HCT116 (cell line): Measurements from ENCODE around the gene SORL1. TPM values are rescaled to one million over a fixed set of nuclear protein-coding genes. Genes with fewer than 3 reads are reported as not detected.

Source experiments
- ATAC-seq: fragments of 200-7000 bp; cut with Tn5 transposase; 2 replicates; pipeline ENCODE4 v1.9.1; 2020; ENCODE audit warnings: mild to moderate bottlenecking, moderate library complexity
- BruUV-seq: library from RNA; stranded (reverse); fragments of 400-500 nt; replicated peaks from 2 replicates; lab custom pipeline; 2021; lab: Mats Ljungman, UMichigan
- CTCF ChIA-PET: fragments of 300-600 bp; sonication (Branson Sonifier 250); formaldehyde crosslinking; loops from one replicate; lab custom pipeline; 2021; ENCODE audit warnings: antibody characterized with exemption; lab: Charles Lee
- POLR2A ChIA-PET: fragments of 300-600, 350-600 bp; sonication (Branson Sonifier 250); formaldehyde crosslinking; loops from one replicate; lab custom pipeline; 2021; ENCODE audit warnings: antibody characterized with exemption; lab: Charles Lee
- RAD21 ChIA-PET, 2 experiments: fragments of 300-600 bp; sonication (Branson Sonifier 250); formaldehyde crosslinking; loops; one replicate each; lab custom pipeline; 2023; ENCODE audit warnings: low total read pairs in 2 of 2; ENCODE audit not compliant: uncharacterized antibody in 2 of 2, unreplicated experiment in 2 of 2, low non-redundant PET in 1 of 2; lab: Charles Lee
- DNase-seq: peaks from one replicate; pipeline ENCODE4 v3.0.0-alpha.2; 2010; ENCODE audit warnings: low read depth, low spot score
- H2AFZ ChIP-seq: fragments of 200-600 bp; shearing (Covaris generic), sonication (generic); 2 replicates; pipeline ENCODE4 v1.6.1; 2017; ENCODE audit warnings: low read depth, mixed run types, mixed read lengths, antibody characterized with exemption, low read length; ENCODE audit not compliant: poor library complexity, severe bottlenecking
- H3K27ac ChIP-seq: 2 replicates; pipeline ENCODE4 v1.5.1; 2012; ENCODE audit warnings: low read depth, low read length
- H3K27me3 ChIP-seq: fragments of 200-600 bp; sonication (generic); 2 replicates; pipeline ENCODE4 v1.6.1; 2016; ENCODE audit warnings: mixed run types, low read length, mixed read lengths; ENCODE audit not compliant: insufficient read depth
- H3K36me3 ChIP-seq, 2 experiments: fragments of 200-500 bp in 1 of 2; fragments of 200-600 bp in 1 of 2; sonication (Bioruptor generic) in 1 of 2; sonication (generic) in 1 of 2; 2 replicates each; pipeline versions ENCODE4 v1.5.1 to v1.6.1; 2014 to 2016; ENCODE audit warnings: low read length in 2 of 2, inconsistent platforms in 1 of 2, mixed read lengths in 1 of 2, mixed run types in 1 of 2; ENCODE audit not compliant: insufficient read depth in 2 of 2, control insufficient read depth in 1 of 2
- H3K4me1 ChIP-seq, 2 experiments: fragments of 200-600 bp in 1 of 2; sonication (generic) in 1 of 2; 2 replicates each; pipeline versions ENCODE4 v1.5.1 to v1.6.1; 2012 to 2017; ENCODE audit warnings: low read length in 2 of 2, inconsistent platforms in 1 of 2, mild to moderate bottlenecking in 1 of 2, mixed read lengths in 1 of 2, mixed run types in 1 of 2, moderate library complexity in 1 of 2; ENCODE audit not compliant: insufficient read depth in 2 of 2, control insufficient read depth in 1 of 2
- H3K4me2 ChIP-seq: fragments of 200-600 bp; sonication (generic); 2 replicates; pipeline ENCODE4 v1.6.1; 2017; ENCODE audit warnings: mixed run types, low read length, mixed read lengths
- H3K4me3 ChIP-seq, 2 experiments: fragments of 200-600 bp in 1 of 2; sonication (generic) in 1 of 2; replicated peaks in 1 of 2; 2 replicates each; pipeline ENCODE4 v1.5.1; 2011 to 2016; ENCODE audit warnings: low read length in 2 of 2, control low read depth in 1 of 2, low read depth in 1 of 2, mild to moderate bottlenecking in 1 of 2, mixed read lengths in 1 of 2, mixed run types in 1 of 2
- H3K79me2 ChIP-seq: fragments of 200-600 bp; sonication (generic); 2 replicates; pipeline ENCODE4 v1.6.1; 2017; ENCODE audit warnings: mild to moderate bottlenecking, mixed run types, low read length, moderate library complexity, mixed read lengths; ENCODE audit not compliant: insufficient read depth
- H3K9ac ChIP-seq: fragments of 200-600 bp; sonication (generic); 2 replicates; pipeline ENCODE4 v1.6.1; 2016; ENCODE audit warnings: low read length, mixed read lengths
- H3K9me2 ChIP-seq: fragments of 200-600 bp; sonication (generic), shearing (Covaris generic); 2 replicates; pipeline ENCODE4 v1.6.1; 2017; ENCODE audit warnings: mixed run types, mild to moderate bottlenecking, moderate library complexity; ENCODE audit not compliant: insufficient read depth
- H3K9me3 ChIP-seq, 2 experiments: fragments of 200-500 bp in 1 of 2; fragments of 200-600 bp in 1 of 2; sonication (Bioruptor generic) in 1 of 2; sonication (generic) in 1 of 2; 2 replicates each; pipeline ENCODE4 v1.6.1; 2014 to 2017; ENCODE audit warnings: low read length in 2 of 2, mixed read lengths in 2 of 2, inconsistent platforms in 1 of 2, low read depth in 1 of 2, mild to moderate bottlenecking in 1 of 2, mixed run types in 1 of 2, moderate library complexity in 1 of 2; ENCODE audit not compliant: control insufficient read depth in 1 of 2, insufficient read depth in 1 of 2
- H4K20me1 ChIP-seq: fragments of 200-600 bp; sonication (generic), shearing (Covaris generic); 2 replicates; pipeline ENCODE4 v1.6.1; 2017; ENCODE audit warnings: mixed run types, mild to moderate bottlenecking, moderate library complexity; ENCODE audit not compliant: insufficient read depth
- ATF3 ChIP-seq: IDR thresholded peaks from 2 replicates; pipeline ENCODE4 v1.6.1; 2012
- CBX3 ChIP-seq: IDR thresholded peaks from 2 replicates; pipeline ENCODE4 v1.6.1; 2012; ENCODE audit warnings: low read depth
- CEBPB ChIP-seq: IDR thresholded peaks from 2 replicates; pipeline ENCODE4 v1.6.1; 2012; ENCODE audit warnings: low read depth
- CTCF ChIP-seq, 3 experiments: fragments of 200-600 bp in 1 of 3; sonication (generic) in 1 of 3; IDR thresholded peaks in 2 of 3; conservative IDR thresholded peaks in 1 of 3; 2 replicates each; pipeline ENCODE4 v1.5.1; 2012 to 2017; ENCODE audit warnings: low read depth in 2 of 3, low read length in 2 of 3, antibody characterized with exemption in 1 of 3, borderline replicate concordance in 1 of 3, control low read depth in 1 of 3, mild to moderate bottlenecking in 1 of 3, mixed read lengths in 1 of 3, mixed run types in 1 of 3, moderate library complexity in 1 of 3; ENCODE audit not compliant: insufficient read depth in 1 of 3
- EGR1 ChIP-seq: IDR thresholded peaks from 2 replicates; pipeline ENCODE4 v1.6.1; 2012; ENCODE audit warnings: low read depth
- FOSL1 ChIP-seq: IDR thresholded peaks from 2 replicates; pipeline ENCODE4 v1.6.1; 2012; ENCODE audit warnings: low read depth
- JUND ChIP-seq: IDR thresholded peaks from 2 replicates; pipeline ENCODE4 v1.6.1; 2012
- MAX ChIP-seq: IDR thresholded peaks from 2 replicates; pipeline ENCODE4 v1.6.1; 2012
- POLR2AphosphoS5 ChIP-seq: IDR thresholded peaks from 2 replicates; pipeline ENCODE4 v1.6.1; 2011; ENCODE audit warnings: mild to moderate bottlenecking, low read depth, low read length, moderate library complexity
- SIN3A ChIP-seq: IDR thresholded peaks from 2 replicates; pipeline ENCODE4 v1.6.1; 2012; ENCODE audit warnings: low read depth
- SP1 ChIP-seq: IDR thresholded peaks from 2 replicates; pipeline ENCODE4 v1.6.1; 2012; ENCODE audit warnings: low read depth
- SRF ChIP-seq: IDR thresholded peaks from 2 replicates; pipeline ENCODE4 v1.6.1; 2012; ENCODE audit warnings: low read depth
- TCF7L2 ChIP-seq: IDR thresholded peaks from 2 replicates; pipeline ENCODE4 v1.7.0; 2011; ENCODE audit warnings: borderline replicate concordance, inconsistent platforms; ENCODE audit not compliant: insufficient read depth, insufficient read length; ENCODE audit errors: extremely low read depth
- ZNF274 ChIP-seq: fragments of 200-500 bp; sonication (Bioruptor generic); IDR thresholded peaks from 2 replicates; pipeline ENCODE4 v1.6.1; 2014; ENCODE audit warnings: mild to moderate bottlenecking, low read depth, low read length, inconsistent platforms
- intact Hi-C: fragments of 100-400 bp; cut with micrococcal nuclease; formaldehyde crosslinking; loops from 2 replicates; pipeline ENCODE4 v1.10.0; 2022
- total RNA-seq: library from RNA; stranded (reverse); gene quantifications from one replicate; pipeline ENCODE4 v1.2.1, GENCODE V29; 2021; ENCODE audit not compliant: unreplicated experiment

The SORL1 gene
- total RNA-seq, 1 experiment from 2014 or later, result 17.4 TPM

GRCh38 chr11:121464352-121464946, 12.3 kb downstream of the SORL1 start:
- Histone ChIP-seq H2AFZ (no peak overlapping the region), H3K79me2 (no peaks in the 10 kb centered on the region; the same call in 1 of the 2 replicates)
- POLR2A ChIA-PET, result interaction anchor here (1.1 kb wide), 1 partner anchor 238 kb away, joined by 3 read pairs; no protein-coding TSS in a partner anchor

More at GRCh38 chr11:121464352-121464946, 12.3 kb downstream of the SORL1 start:
- Histone ChIP-seq H3K9me3 (no peaks in the 10 kb centered on the region), H3K36me3 (no peaks in the 10 kb centered on the region), H3K9ac (no peak overlapping the region), H3K27ac (peak overlapping the region; percentile 78), H3K4me1 (peaks cover 59 to 70% of the 10 kb centered on the region in 2 experiments), H3K27me3 (no peaks in the 10 kb centered on the region), H3K9me2 (no peaks in the 10 kb centered on the region), H4K20me1 (no peaks in the 10 kb centered on the region), H3K4me2 (peak overlapping the region; percentile 66), H3K4me3 (peak overlapping the region in 1 of 2 experiments; percentile 32; a peak in 3 of 4 replicates)
- ATAC-seq, result peak; percentile 77
- BruUV-seq, result no TSS peak
- no peak; the same call in 1 of the 2 replicates for TF ChIP-seq CBX3
- peak; percentile 86 for TF ChIP-seq FOSL1
- peak; percentile 93 for TF ChIP-seq TCF7L2
- peak; percentile 76 for TF ChIP-seq JUND
- TF ChIP-seq SP1, result peak; percentile 49
- no peak for TF ChIP-seq SRF
- TF ChIP-seq MAX, result peak; percentile 60
- peak; percentile 80 for TF ChIP-seq SIN3A
- no peak for TF ChIP-seq ZNF274
- TF ChIP-seq CTCF (IDR thresholded peaks at IDR 0.05 in 2 of 3, conservative IDR thresholded peaks at IDR 0.05 in 1 of 3; ENCODE audit: borderline replicate concordance in 1 of 3, insufficient read depth in 1 of 3, low read depth in 2 of 3, low read length in 2 of 3), result no peak
- TF ChIP-seq ATF3, result no peak
- peak; percentile 27; the same call in 1 of the 2 replicates for TF ChIP-seq POLR2AphosphoS5
- no peak for TF ChIP-seq CEBPB
- TF ChIP-seq EGR1, result no peak
- RAD21 ChIA-PET, result interaction anchor here (0.5 to 1.0 kb wide), 2 partner anchors 121 to 127 kb away, joined by 3 to 5 read pairs; no protein-coding TSS in a partner anchor
- intact Hi-C loops, result no loop called here
- CTCF ChIA-PET, result interaction anchor here (1.0 to 1.1 kb wide), 2 partner anchors 12 to 13 kb away, joined by 3 read pairs; partner anchors contain the start of gene SORL1
- peak; percentile 81 for DNase-seq
